H1 (cell line): ENCODE data around the gene CYP27B1.

ENCODE experiments used
- ATF3 ChIP-seq: IDR thresholded peaks from 2 replicates; pipeline ENCODE4 v1.6.1; 2011; ENCODE audit warnings: low read depth, mild to moderate bottlenecking, low read length; ENCODE audit not compliant: insufficient read depth
- CEBPB ChIP-seq: IDR thresholded peaks from 2 replicates; pipeline ENCODE4 v1.6.1; 2012; ENCODE audit warnings: low read depth, low read length
- CTBP2 ChIP-seq: IDR thresholded peaks from 2 replicates; pipeline ENCODE4 v1.7.0; 2011; ENCODE audit warnings: borderline replicate concordance, mild to moderate bottlenecking, moderate library complexity, mixed read lengths, low read length; ENCODE audit not compliant: insufficient read depth, insufficient read length
- CTCF ChIP-seq, 3 experiments: IDR thresholded peaks; 1 replicate in 2 of 3; 2 replicates in 1 of 3; pipeline versions ENCODE4 v1.5.1 to v1.6.1; 2011; ENCODE audit warnings: low read length in 3 of 3, mild to moderate bottlenecking in 3 of 3, inconsistent platforms in 2 of 3, low read depth in 1 of 3, moderate library complexity in 1 of 3; ENCODE audit not compliant: insufficient read depth in 1 of 3; ENCODE audit errors: control extremely low read depth in 1 of 3
- EZH2 ChIP-seq: fragments of 200-600 bp; sonication (generic); IDR thresholded peaks from 2 replicates; pipeline ENCODE4 v1.7.1; 2012; ENCODE audit warnings: low read depth, mild to moderate bottlenecking, moderate library complexity, low read length, inconsistent platforms; ENCODE audit not compliant: severe bottlenecking
- POLR2AphosphoS5 ChIP-seq: IDR thresholded peaks from 2 replicates; pipeline ENCODE4 v1.6.1; 2011; ENCODE audit warnings: low read depth, low read length
- TAF1 ChIP-seq: IDR thresholded peaks from 2 replicates; pipeline ENCODE4 v1.6.1; 2011; ENCODE audit warnings: mild to moderate bottlenecking, low read depth, low read length

DNA sequence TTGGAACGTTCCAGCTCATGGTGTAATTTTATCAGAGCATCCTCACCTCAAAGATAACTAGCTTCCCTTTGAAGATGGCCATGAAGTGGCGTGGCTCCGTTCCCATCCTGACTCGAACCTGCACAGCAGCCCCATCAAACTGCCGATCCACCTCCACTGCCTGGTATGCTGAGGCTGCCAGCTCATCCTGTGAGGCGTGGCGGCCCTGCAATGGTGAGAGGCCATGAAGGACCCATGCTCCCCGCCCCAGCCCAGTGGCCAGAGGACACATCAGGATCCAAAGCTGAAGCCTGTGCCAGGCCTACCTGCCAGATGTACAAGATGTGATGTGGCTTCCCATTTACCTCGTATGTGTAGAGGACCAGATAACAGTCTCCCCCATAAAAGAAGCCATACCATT lies 40.4 kb upstream of the CYP27B1 start:
- TF ChIP-seq CTBP2 = no peak
- TF ChIP-seq TAF1 = no peak
- TF ChIP-seq EZH2 = no peak
- TF ChIP-seq POLR2AphosphoS5 = no peak
- TF ChIP-seq CTCF (IDR thresholded peaks at IDR 0.05; ENCODE audit: control extremely low read depth in 1 of 3, insufficient read depth in 1 of 3, low read depth in 1 of 3, low read length in 3 of 3) = no peak
- TF ChIP-seq CEBPB = no peak
- no peak for TF ChIP-seq ATF3
